ENCODE measurements around the gene LHFPL4. TPM values are rescaled to one million over a fixed set of nuclear protein-coding genes. Genes with fewer than 3 reads are reported as not detected.
A peak's percentile ranks its signal among the peaks of the same experiment; 100 is the strongest.

Gene LHFPL4
- polyA plus RNA-seq, 3 donors = not detected

DNA sequence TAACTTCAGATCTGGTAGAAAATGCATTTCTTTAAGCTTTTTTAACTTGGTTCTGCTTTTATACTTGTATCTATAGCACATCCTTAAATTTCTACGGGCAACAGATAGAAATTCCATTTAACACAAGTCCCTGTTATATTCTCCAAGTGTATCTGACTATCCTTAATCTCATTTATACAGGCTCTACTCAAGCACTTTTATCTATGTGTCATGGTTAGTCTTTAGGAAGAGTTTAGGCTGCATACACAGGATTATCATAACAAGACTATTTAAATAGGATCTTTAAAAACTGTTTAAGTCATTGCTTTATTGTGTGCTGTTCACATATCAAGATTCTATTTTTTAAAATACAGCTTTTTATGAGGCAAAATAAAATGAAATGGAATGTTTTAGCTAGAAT, 103.5 kb downstream of the LHFPL4 start:
- Mint-ChIP-seq H3K36me3 (peaks cover 78 to 88% of the 10 kb centered on the region in 2 donors), H3K4me3 (no peak overlapping the region), H3K27me3 (ENCODE audit: low read depth in 3 of 3) (peaks cover 0 to 2% (median 0%) of the 10 kb centered on the region in 3 donors), H3K4me1 (peaks cover 2% of the 10 kb centered on the region), H3K9me3 (no peaks in the 10 kb centered on the region), H3K27ac (no peak overlapping the region)
- Histone ChIP-seq H4K20me1 (ENCODE audit: insufficient read depth, low read length) (peaks cover 19% of the 10 kb centered on the region), H3K79me2 (ENCODE audit: insufficient read depth, low read length) (no peaks in the 10 kb centered on the region), H3K36me3 (replicated peaks in 1 of 2; ENCODE audit: control insufficient read depth in 1 of 2, insufficient read depth in 2 of 2, low read length in 2 of 2) (peaks cover 94 to 96% of the 10 kb centered on the region in 2 donors), H3K4me2 (replicated peaks; ENCODE audit: extremely low read depth, low read length, poor library complexity, severe bottlenecking) (no peak overlapping the region), H3K4me3 (replicated peaks in 1 of 3; ENCODE audit: low read depth in 2 of 3, low read length in 3 of 3) (no peak overlapping the region), H3K27ac (ENCODE audit: low read depth in 1 of 2, low read length in 2 of 2) (peak overlapping the region in 1 of 2 donors; percentile 62), H3K4me1 (ENCODE audit: control insufficient read depth in 1 of 2, insufficient read depth in 2 of 2, low read length in 2 of 2) (no peaks in the 10 kb centered on the region), H2AFZ (ENCODE audit: insufficient read depth, low read depth, low read length, poor library complexity, severe bottlenecking) (no peak overlapping the region), H3K9ac (ENCODE audit: insufficient read depth, low read length, poor library complexity, severe bottlenecking) (no peak overlapping the region), H3K27me3 (ENCODE audit: control insufficient read depth in 2 of 2, insufficient read depth in 2 of 2, low read length in 2 of 2) (no peaks in the 10 kb centered on the region), H3K9me3 (replicated peaks in 1 of 2; ENCODE audit: control insufficient read depth in 1 of 2, insufficient read depth in 1 of 2, low read length in 2 of 2) (no peaks in the 10 kb centered on the region)
- intact Hi-C loops (cut with micrococcal nuclease) = loop anchor here in 1 of 2 donors (10.0 kb wide), 1 partner anchor 215 kb away; no protein-coding TSS in a partner anchor
- DNase-seq = no peak
- TF ChIP-seq, protein P1, sequence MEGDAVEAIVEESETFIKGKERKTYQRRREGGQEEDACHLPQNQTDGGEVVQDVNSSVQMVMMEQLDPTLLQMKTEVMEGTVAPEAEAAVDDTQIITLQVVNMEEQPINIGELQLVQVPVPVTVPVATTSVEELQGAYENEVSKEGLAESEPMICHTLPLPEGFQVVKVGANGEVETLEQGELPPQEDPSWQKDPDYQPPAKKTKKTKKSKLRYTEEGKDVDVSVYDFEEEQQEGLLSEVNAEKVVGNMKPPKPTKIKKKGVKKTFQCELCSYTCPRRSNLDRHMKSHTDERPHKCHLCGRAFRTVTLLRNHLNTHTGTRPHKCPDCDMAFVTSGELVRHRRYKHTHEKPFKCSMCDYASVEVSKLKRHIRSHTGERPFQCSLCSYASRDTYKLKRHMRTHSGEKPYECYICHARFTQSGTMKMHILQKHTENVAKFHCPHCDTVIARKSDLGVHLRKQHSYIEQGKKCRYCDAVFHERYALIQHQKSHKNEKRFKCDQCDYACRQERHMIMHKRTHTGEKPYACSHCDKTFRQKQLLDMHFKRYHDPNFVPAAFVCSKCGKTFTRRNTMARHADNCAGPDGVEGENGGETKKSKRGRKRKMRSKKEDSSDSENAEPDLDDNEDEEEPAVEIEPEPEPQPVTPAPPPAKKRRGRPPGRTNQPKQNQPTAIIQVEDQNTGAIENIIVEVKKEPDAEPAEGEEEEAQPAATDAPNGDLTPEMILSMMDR (IDR thresholded peaks at IDR 0.05) = no peak
- WGBS (ENCODE audit: insufficient coverage) = no CpG with 5 or more reads among the region's 1 CpG

DNA sequence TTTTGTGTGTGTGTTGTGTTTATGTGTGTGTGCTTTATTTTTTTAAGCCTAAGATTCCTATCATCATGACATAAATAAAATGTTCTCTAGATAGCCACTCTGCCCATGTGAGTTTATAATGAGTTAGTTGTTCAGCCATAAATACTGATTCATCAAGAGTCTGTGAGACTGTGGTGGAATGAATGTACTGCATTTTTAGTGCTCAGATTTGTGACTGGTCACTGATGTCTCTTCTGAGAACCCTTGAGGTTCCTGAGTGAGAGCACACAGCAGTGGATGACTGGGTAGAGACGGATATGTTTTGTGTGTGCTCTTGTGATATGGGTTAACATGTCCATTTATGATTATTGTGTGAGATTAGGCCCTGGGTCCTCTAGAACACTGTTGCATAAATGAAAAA, 105.0 kb downstream of the LHFPL4 start:
- Histone ChIP-seq H2AFZ (ENCODE audit: insufficient read depth, low read depth, low read length, poor library complexity, severe bottlenecking) (no peak overlapping the region), H3K9ac (ENCODE audit: insufficient read depth, low read length, poor library complexity, severe bottlenecking) (no peak overlapping the region), H3K79me2 (ENCODE audit: insufficient read depth, low read length) (no peaks in the 10 kb centered on the region), H3K9me3 (replicated peaks in 1 of 2; ENCODE audit: control insufficient read depth in 1 of 2, insufficient read depth in 1 of 2, low read length in 2 of 2) (no peaks in the 10 kb centered on the region), H3K27ac (ENCODE audit: low read depth in 1 of 2, low read length in 2 of 2) (no peak overlapping the region), H3K27me3 (ENCODE audit: control insufficient read depth in 2 of 2, insufficient read depth in 2 of 2, low read length in 2 of 2) (no peaks in the 10 kb centered on the region), H3K36me3 (replicated peaks in 1 of 2; ENCODE audit: control insufficient read depth in 1 of 2, insufficient read depth in 2 of 2, low read length in 2 of 2) (peaks cover 94 to 96% of the 10 kb centered on the region in 2 donors), H4K20me1 (ENCODE audit: insufficient read depth, low read length) (peaks cover 19% of the 10 kb centered on the region), H3K4me1 (ENCODE audit: control insufficient read depth in 1 of 2, insufficient read depth in 2 of 2, low read length in 2 of 2) (no peaks in the 10 kb centered on the region), H3K4me2 (replicated peaks; ENCODE audit: extremely low read depth, low read length, poor library complexity, severe bottlenecking) (no peak overlapping the region), H3K4me3 (replicated peaks in 1 of 3; ENCODE audit: low read depth in 2 of 3, low read length in 3 of 3) (no peak overlapping the region)
- H3K27me3 Mint-ChIP-seq (ENCODE audit: low read depth in 3 of 3) = peaks cover 0 to 2% (median 0%) of the 10 kb centered on the region in 3 donors
- H3K36me3 Mint-ChIP-seq = peaks cover 83 to 88% of the 10 kb centered on the region in 2 donors
- TF ChIP-seq, protein P1 (IDR thresholded peaks at IDR 0.05) = no peak
- H3K4me3 Mint-ChIP-seq = no peak overlapping the region
- no peaks in the 10 kb centered on the region for H3K9me3 Mint-ChIP-seq
- intact Hi-C loops (cut with micrococcal nuclease) = no loop called here
- H3K4me1 Mint-ChIP-seq = peaks cover 2% of the 10 kb centered on the region
- H3K27ac Mint-ChIP-seq = no peak overlapping the region
- no CpG with 5 or more reads among the region's 1 CpG for WGBS (ENCODE audit: insufficient coverage)
- DNase-seq = no peak

Other genes with a start within 250 kb of the LHFPL4 start
- gene THUMPD3, start 190.8 kb downstream of the LHFPL4 start, polyA plus RNA-seq = 10 to 100 TPM; 10.2 to 13.1 (median 11.5) TPM
- gene SETD5, start 156.2 kb downstream of the LHFPL4 start, polyA plus RNA-seq = 10 to 100 TPM in 2 of 3 donors, 1 to 10 TPM in 1; 4.1 to 51.5 (median 13.7) TPM
- gene MTMR14, start 95.7 kb upstream of the LHFPL4 start, polyA plus RNA-seq = 100 to 1,000 TPM; 126 to 174 (median 167) TPM
- under 1 TPM in 2 of 3 donors, not detected in 1; 0.51 to 0.55 TPM for gene CPNE9, start 150.0 kb upstream of the LHFPL4 start, polyA plus RNA-seq
- 10 to 100 TPM in 2 of 3 donors, 1 to 10 TPM in 1; 5.1 to 22.5 (median 10.4) TPM for gene BRPF1, start 177.9 kb upstream of the LHFPL4 start, polyA plus RNA-seq
- 10 to 100 TPM; 17.4 to 21.9 (median 20.5) TPM for gene OGG1, start 196.1 kb upstream of the LHFPL4 start, polyA plus RNA-seq
- gene CAMK1, start 216.1 kb upstream of the LHFPL4 start, polyA plus RNA-seq = 100 to 1,000 TPM; 106 to 137 (median 118) TPM
- gene TADA3, start 238.7 kb upstream of the LHFPL4 start, polyA plus RNA-seq = 10 to 100 TPM; 36.1 to 47.2 (median 46.9) TPM
- 100 to 1,000 TPM; 211 to 390 (median 389) TPM for gene ARPC4, start 239.3 kb upstream of the LHFPL4 start, polyA plus RNA-seq